Small intestine (tissue), 7 donors: Measurements from ENCODE around the gene DPP10. TPM values are rescaled to one million over a fixed set of nuclear protein-coding genes. Genes with fewer than 3 reads are reported as not detected.

Experiments
- DNase-seq, 2 donors: peaks; one replicate each; pipeline versions ENCODE4 v3.0.0 to v3.0.0-alpha.2; 2013
- FAIRE-seq: peaks from 2 replicates; lab custom pipeline; 2012; peaks lifted over from hg19 to GRCh38; lab: Jason Lieb, UNC
- H3K27ac ChIP-seq, 3 donors: one replicate each; pipeline ENCODE4 v1.5.1; 2013; ENCODE audit warnings: low read length in 2 of 3, mild to moderate bottlenecking in 2 of 3, control low read depth in 1 of 3, inconsistent platforms in 1 of 3, low read depth in 1 of 3, moderate library complexity in 1 of 3
- H3K27me3 ChIP-seq, 3 donors: one replicate each; pipeline ENCODE4 v1.6.1; 2013; ENCODE audit warnings: low read length in 3 of 3, inconsistent platforms in 1 of 3; ENCODE audit not compliant: control insufficient read depth in 3 of 3, insufficient read depth in 3 of 3
- H3K36me3 ChIP-seq, 3 donors: one replicate each; pipeline ENCODE4 v1.6.1; 2013; ENCODE audit warnings: low read length in 3 of 3, inconsistent platforms in 1 of 3, low read depth in 1 of 3, mild to moderate bottlenecking in 1 of 3, moderate library complexity in 1 of 3; ENCODE audit not compliant: control insufficient read depth in 3 of 3, insufficient read depth in 2 of 3
- H3K4me1 ChIP-seq, 3 donors: one replicate each; pipeline ENCODE4 v1.6.1; 2013; ENCODE audit warnings: low read length in 2 of 3, inconsistent platforms in 1 of 3, low read depth in 1 of 3, mild to moderate bottlenecking in 1 of 3, moderate library complexity in 1 of 3; ENCODE audit not compliant: control insufficient read depth in 3 of 3, insufficient read depth in 2 of 3
- H3K4me3 ChIP-seq, 3 donors: one replicate each; pipeline ENCODE4 v1.5.1; 2013; ENCODE audit warnings: low read length in 3 of 3, control low read depth in 1 of 3, inconsistent platforms in 1 of 3, low read depth in 1 of 3, mild to moderate bottlenecking in 1 of 3, moderate library complexity in 1 of 3
- H3K9me3 ChIP-seq, 2 donors: one replicate each; pipeline ENCODE4 v1.6.1; 2013; ENCODE audit warnings: low read depth in 1 of 2, low read length in 1 of 2; ENCODE audit not compliant: control insufficient read depth in 2 of 2, insufficient read depth in 1 of 2
- WGBS, 3 donors: extraction: QIAGEN DNeasy Blood & Tissue Kit; methylation state at CpG; one replicate each; pipeline ENCODE4 v1.1.7; 2013; 5-methylcytosine and 5-hydroxymethylcytosine counted together
- polyA plus RNA-seq, 4 donors: library from polyadenylated mRNA; stranded (reverse) in 3 of 4; unstranded in 1 of 4; fragments of 200-250 nt in 3 of 4; fragments of 120-200 nt in 1 of 4; gene quantifications; one replicate each; pipeline versions ENCODE4 v1.2.1 to v1.2.3, GENCODE V29; 2013
- donor health status: healthy with polysubstance abuse.
- donor health status: control.
- donor health status: control.
- donor health status: Bipolar disorder and iron deficiency.
- donor health status: healthy.

Gene DPP10
- polyA plus RNA-seq, 4 donors = 0.54 to 23.8 (median 1.7) TPM

DNA sequence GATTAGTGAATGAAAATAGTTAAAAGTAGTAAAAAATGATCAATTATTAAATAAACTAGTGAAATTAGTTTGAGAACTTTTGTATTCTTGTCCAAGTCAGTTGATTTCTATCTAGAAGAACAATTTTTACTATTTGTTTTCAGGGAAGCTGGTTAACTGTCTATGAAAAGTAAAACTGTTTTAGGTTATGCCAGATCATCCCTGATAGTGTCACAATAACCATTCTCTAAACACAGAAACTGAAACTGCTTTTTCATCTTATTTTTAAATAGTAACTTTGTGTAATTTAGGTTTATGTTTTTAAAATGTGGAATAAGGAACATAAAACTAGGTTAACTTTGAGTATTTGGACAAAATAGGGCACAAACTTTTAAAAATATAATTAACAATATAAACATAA is 1087.2 kb downstream of the DPP10 start:
- Histone ChIP-seq H3K36me3 (no peaks in the 10 kb centered on the region), H3K27ac (no peak overlapping the region), H3K27me3 (no peaks in the 10 kb centered on the region), H3K4me1 (no peaks in the 10 kb centered on the region), H3K4me3 (no peak overlapping the region), H3K9me3 (no peaks in the 10 kb centered on the region)
- DNase-seq = no peak
- FAIRE-seq = no peak

DNA sequence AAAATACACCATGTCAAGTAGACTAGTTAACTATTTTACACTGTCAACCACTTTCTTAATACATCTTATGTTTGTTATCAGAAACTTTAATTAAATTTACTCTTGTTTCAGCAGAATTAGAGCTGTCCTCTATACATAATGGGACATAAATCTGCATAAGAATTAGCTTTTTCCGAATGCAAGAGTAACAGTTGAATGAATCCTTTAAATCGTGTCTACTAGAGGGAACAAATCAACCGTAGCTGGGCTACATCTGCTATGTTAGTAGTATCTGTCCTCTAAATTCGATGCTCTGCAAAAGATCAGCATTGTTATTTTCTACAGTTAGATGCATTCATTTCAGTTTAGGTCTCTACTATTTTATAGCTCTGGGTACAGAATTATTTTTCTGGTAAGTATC is 1090.6 kb downstream of the DPP10 start:
- no peaks in the 10 kb centered on the region for H3K9me3 ChIP-seq
- no peak for DNase-seq

DNA sequence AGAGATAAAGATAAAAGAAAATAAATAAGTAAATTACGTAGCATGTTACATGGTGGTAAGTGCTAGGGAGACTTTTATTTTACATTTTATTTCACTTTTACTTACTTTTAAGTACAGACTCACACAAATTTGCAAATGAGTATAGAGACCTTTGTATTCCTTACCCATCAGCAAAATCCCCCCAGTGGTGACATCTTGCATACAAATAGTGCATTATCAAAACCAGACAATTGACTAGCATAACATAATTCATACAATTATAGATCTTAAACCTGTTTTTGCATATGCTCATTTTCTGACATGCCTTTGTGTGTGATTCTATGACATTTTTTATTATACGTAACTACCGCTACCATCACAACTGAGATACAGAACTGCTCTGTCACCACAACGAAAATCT is 1099.4 kb downstream of the DPP10 start:
- DNase-seq (no peak), FAIRE-seq (no peak)
- no peaks in the 10 kb centered on the region for H3K27me3 ChIP-seq
- no peaks in the 10 kb centered on the region for H3K36me3 ChIP-seq
- WGBS, 3 donors = 92 to 94% (median 93%) methylated on average over 4 of the region's 4 CpGs
- H3K4me1 ChIP-seq = no peaks in the 10 kb centered on the region
- H3K4me3 ChIP-seq = no peak overlapping the region
- H3K9me3 ChIP-seq = no peaks in the 10 kb centered on the region
- no peak overlapping the region for H3K27ac ChIP-seq

More for the DNA sequence above, 1090.6 kb downstream of the DPP10 start:
- Histone ChIP-seq H3K36me3 (no peaks in the 10 kb centered on the region), H3K27me3 (no peaks in the 10 kb centered on the region), H3K27ac (no peak overlapping the region), H3K4me1 (no peaks in the 10 kb centered on the region), H3K4me3 (no peak overlapping the region)
- WGBS, 3 donors = 75 to 85% (median 81%) methylated on average over 4 of the region's 4 CpGs
- FAIRE-seq = no peak

GRCh38 chr2:115542331-115542730 is 1099.9 kb downstream of the DPP10 start:
- Histone ChIP-seq H3K9me3 (no peaks in the 10 kb centered on the region), H3K4me1 (no peaks in the 10 kb centered on the region), H3K36me3 (no peaks in the 10 kb centered on the region), H3K27me3 (no peaks in the 10 kb centered on the region), H3K4me3 (no peak overlapping the region), H3K27ac (no peak overlapping the region)
- FAIRE-seq (no peak), DNase-seq (no peak)
- WGBS, 3 donors = 74 to 79% (median 76%) methylated on average over 1 of the region's 1 CpG

- H3K4me3 ChIP-seq = no peak overlapping the region
- H3K27ac ChIP-seq = no peak overlapping the region
- no peaks in the 10 kb centered on the region for H3K27me3 ChIP-seq
- H3K36me3 ChIP-seq = no peaks in the 10 kb centered on the region
- H3K9me3 ChIP-seq = no peaks in the 10 kb centered on the region
- DNase-seq (no peak), FAIRE-seq (no peak)
- WGBS, 3 donors = 78 to 84% (median 80%) methylated on average over 5 of the region's 5 CpGs
- no peaks in the 10 kb centered on the region for H3K4me1 ChIP-seq
Observed at GRCh38 chr2:115543024-115543423, 1100.6 kb downstream of the DPP10 start.

GRCh38 chr2:115543461-115543860 is 1101.0 kb downstream of the DPP10 start:
- no peaks in the 10 kb centered on the region for H3K36me3 ChIP-seq
- no peaks in the 10 kb centered on the region for H3K9me3 ChIP-seq
- no peak for FAIRE-seq
- H3K27me3 ChIP-seq = no peaks in the 10 kb centered on the region
- no peaks in the 10 kb centered on the region for H3K4me1 ChIP-seq
- H3K4me3 ChIP-seq = no peak overlapping the region
- no peak for DNase-seq
- H3K27ac ChIP-seq = no peak overlapping the region
- WGBS, 3 donors = 91 to 93% (median 92%) methylated on average over 4 of the region's 4 CpGs

GRCh38 chr2:115549611-115550130 is 1107.2 kb downstream of the DPP10 start:
- Histone ChIP-seq H3K36me3 (no peaks in the 10 kb centered on the region), H3K27me3 (no peaks in the 10 kb centered on the region), H3K4me1 (no peaks in the 10 kb centered on the region), H3K9me3 (no peaks in the 10 kb centered on the region), H3K27ac (no peak overlapping the region), H3K4me3 (no peak overlapping the region)
- 67 to 77% (median 71%) methylated on average over 1 of the region's 1 CpG for WGBS, 3 donors
- FAIRE-seq = no peak
- DNase-seq = no peak

DNA sequence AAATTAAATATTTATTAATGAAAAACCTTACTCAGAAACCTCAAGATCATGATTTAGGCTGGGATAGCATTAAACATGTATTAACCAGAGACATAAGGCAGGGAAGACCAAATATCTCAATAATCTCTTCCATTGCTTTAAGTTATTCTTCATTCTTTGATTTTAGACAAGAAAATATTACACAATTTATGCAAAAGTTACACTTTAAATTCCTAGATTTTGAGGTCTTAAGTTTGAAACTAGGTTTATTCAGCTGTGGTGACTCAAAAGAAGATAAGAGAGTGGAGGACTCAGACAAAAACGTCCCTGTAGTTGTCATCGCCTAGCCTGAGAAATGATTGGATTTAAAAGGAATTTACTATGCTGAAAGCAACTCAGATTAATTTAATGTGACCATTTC is 1110.3 kb downstream of the DPP10 start:
- H3K27ac ChIP-seq = no peak overlapping the region
- H3K4me1 ChIP-seq = no peaks in the 10 kb centered on the region
- no peaks in the 10 kb centered on the region for H3K27me3 ChIP-seq
- H3K36me3 ChIP-seq = no peaks in the 10 kb centered on the region
- H3K4me3 ChIP-seq = no peak overlapping the region
- 63 to 79% (median 72%) methylated on average over 2 of the region's 2 CpGs for WGBS, 3 donors
- FAIRE-seq (no peak), DNase-seq (no peak)
- H3K9me3 ChIP-seq = no peaks in the 10 kb centered on the region

GRCh38 chr2:115554153-115554552 is 1111.7 kb downstream of the DPP10 start:
- no peak overlapping the region for H3K27ac ChIP-seq
- no peaks in the 10 kb centered on the region for H3K27me3 ChIP-seq
- no peaks in the 10 kb centered on the region for H3K36me3 ChIP-seq
- FAIRE-seq (no peak), DNase-seq (no peak)
- H3K4me3 ChIP-seq = no peak overlapping the region
- H3K4me1 ChIP-seq = no peaks in the 10 kb centered on the region
- H3K9me3 ChIP-seq = no peaks in the 10 kb centered on the region
